ENCODE data around the gene IL12RB2. TPM values are rescaled to one million over a fixed set of nuclear protein-coding genes. Genes with fewer than 3 reads are reported as not detected.

The IL12RB2 gene
- total and polyA plus RNA-seq, 4 experiments from 2014 or later = 3.6 to 7.3 (median 4.8) TPM

DNA sequence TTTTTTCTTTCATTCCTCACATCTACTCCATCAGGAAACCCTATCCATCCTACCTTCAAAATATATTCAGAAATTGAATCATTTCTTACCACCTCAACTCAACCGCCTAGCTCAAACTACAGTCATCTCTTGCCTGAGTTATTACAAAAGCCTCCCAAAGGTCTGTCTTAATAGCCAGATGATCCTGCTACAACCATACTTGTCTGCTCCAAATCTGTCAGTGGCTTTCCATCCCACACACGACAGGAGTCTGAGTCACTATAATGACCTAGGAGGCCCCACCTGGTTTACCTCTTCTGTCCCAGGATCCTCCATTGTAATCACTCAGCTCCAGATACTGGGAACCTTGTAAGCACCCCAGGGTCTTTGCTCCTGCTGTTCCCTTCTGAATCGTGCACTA, 37.1 kb upstream of the IL12RB2 start:
- ChIA-PET CTCF (ENCODE audit: partially characterized antibody) (no interaction called here), POLR2A (ENCODE audit: partially characterized antibody) (no interaction called here)
- Histone ChIP-seq H3K9me3 (ENCODE audit: control insufficient read depth in 1 of 2, low read length in 2 of 2) (no peaks in the 10 kb centered on the region), H3K4me1 (ENCODE audit: insufficient read depth, low read length) (no peaks in the 10 kb centered on the region), H3K36me3 (ENCODE audit: insufficient read depth, low read length) (no peaks in the 10 kb centered on the region), H3K27me3 (ENCODE audit: insufficient read depth, low read length) (no peaks in the 10 kb centered on the region), H3K27ac (ENCODE audit: low read depth, low read length) (no peak overlapping the region), H3K4me3 (ENCODE audit: low read length in 2 of 2) (no peak overlapping the region)
- no peak for DNase-seq
- Mint-ChIP-seq H3K27ac (no peak overlapping the region), H3K4me3 (no peak overlapping the region), H3K27me3 (no peaks in the 10 kb centered on the region), H3K36me3 (no peaks in the 10 kb centered on the region), H3K4me1 (peaks cover 0 to 9% (median 3%) of the 10 kb centered on the region in 4 donors), H3K9me3 (peaks cover 0 to 8% (median 4%) of the 10 kb centered on the region in 8 donors)
- intact Hi-C loops (cut with micrococcal nuclease) = no loop called here

DNA sequence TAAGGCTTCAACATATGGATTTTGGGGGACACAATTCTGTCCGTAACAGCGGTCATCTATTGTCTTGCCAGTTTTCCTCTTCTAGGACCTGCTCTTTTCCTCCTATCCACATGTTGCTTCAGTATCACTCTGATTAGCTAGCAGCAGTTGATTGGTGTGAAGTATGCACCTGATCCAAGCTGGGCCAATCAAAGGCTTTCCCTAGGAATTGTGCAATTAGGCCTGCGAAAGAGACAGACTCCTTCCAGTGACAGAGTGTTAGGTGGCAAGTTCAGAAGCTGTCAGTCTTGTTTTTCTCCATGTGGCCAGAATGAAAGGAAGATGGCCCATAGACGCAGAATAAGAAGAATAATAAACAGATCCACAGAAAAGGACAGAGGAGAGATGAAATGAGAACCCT, 34.1 kb upstream of the IL12RB2 start:
- H3K27me3 ChIP-seq (ENCODE audit: insufficient read depth, low read length) = no peaks in the 10 kb centered on the region
- no peaks in the 10 kb centered on the region for H3K4me1 ChIP-seq (ENCODE audit: insufficient read depth, low read length)
- Mint-ChIP-seq H3K9me3 (peaks cover 0 to 9% (median 4%) of the 10 kb centered on the region in 8 donors), H3K36me3 (no peaks in the 10 kb centered on the region), H3K27ac (no peak overlapping the region), H3K4me1 (peaks cover 0 to 7% (median 3%) of the 10 kb centered on the region in 4 donors), H3K4me3 (no peak overlapping the region), H3K27me3 (no peaks in the 10 kb centered on the region)
- ChIA-PET CTCF (ENCODE audit: partially characterized antibody) (interaction anchor here (1.5 to 1.6 kb wide), 2 partner anchors 12 to 227 kb away, joined by 3 to 4 read pairs; no protein-coding TSS in a partner anchor), POLR2A (ENCODE audit: partially characterized antibody) (no interaction called here)
- H3K9me3 ChIP-seq (ENCODE audit: control insufficient read depth in 1 of 2, low read length in 2 of 2) = no peaks in the 10 kb centered on the region
- no peak overlapping the region for H3K4me3 ChIP-seq (ENCODE audit: low read length in 2 of 2)
- no peak overlapping the region for H3K27ac ChIP-seq (ENCODE audit: low read depth, low read length)
- H3K36me3 ChIP-seq (ENCODE audit: insufficient read depth, low read length) = no peaks in the 10 kb centered on the region
- intact Hi-C loops (cut with micrococcal nuclease) = no loop called here
- no peak for DNase-seq

DNA sequence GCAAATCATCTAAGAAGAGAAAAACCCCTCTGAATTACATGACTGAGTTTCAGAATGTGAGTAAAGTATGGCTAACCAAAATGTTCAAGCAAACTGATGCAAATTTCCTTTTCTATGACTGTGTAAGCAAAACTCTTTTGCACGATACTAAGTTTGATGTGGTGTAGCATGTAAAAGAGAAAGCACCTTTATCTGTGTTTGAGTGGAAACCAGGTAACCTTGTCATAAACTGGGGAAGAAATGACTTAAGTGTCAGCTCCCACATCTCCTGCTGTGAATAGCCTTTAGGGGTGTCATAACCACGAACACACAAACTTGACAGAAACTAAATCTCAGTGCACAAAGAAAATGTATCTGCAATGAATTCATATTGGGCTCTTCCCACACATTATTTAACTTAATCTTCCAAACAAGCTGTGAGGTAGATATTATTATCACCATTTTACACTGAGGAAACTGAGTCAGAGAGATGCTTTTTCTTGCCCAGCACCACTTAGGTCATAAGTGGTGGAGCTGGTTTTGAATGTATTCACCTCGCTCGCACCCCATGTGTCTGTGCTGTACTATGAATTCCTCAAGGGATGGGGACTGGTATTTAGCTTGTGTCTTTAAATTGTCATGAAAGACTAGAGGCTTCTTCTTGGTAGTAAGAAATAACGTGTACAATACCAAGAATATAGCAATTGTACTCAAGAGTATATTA, 32.9 kb upstream of the IL12RB2 start:
- ChIA-PET POLR2A (ENCODE audit: partially characterized antibody) (no interaction called here), CTCF (ENCODE audit: partially characterized antibody) (interaction anchor here (0.8 to 1.6 kb wide), 3 partner anchors 10 to 225 kb away, joined by 3 to 4 read pairs (median 3); no protein-coding TSS in a partner anchor)
- peaks cover 0 to 9% (median 4%) of the 10 kb centered on the region in 8 donors for H3K9me3 Mint-ChIP-seq
- no peaks in the 10 kb centered on the region for H3K36me3 Mint-ChIP-seq
- H3K4me1 ChIP-seq (ENCODE audit: insufficient read depth, low read length) = no peaks in the 10 kb centered on the region
- no peaks in the 10 kb centered on the region for H3K27me3 Mint-ChIP-seq
- no peaks in the 10 kb centered on the region for H3K9me3 ChIP-seq (ENCODE audit: control insufficient read depth in 1 of 2, low read length in 2 of 2)
- intact Hi-C loops (cut with micrococcal nuclease) = no loop called here
- H3K27ac Mint-ChIP-seq = peak overlapping the region in 2 of 7 donors; percentile 27 to 49
- H3K4me3 ChIP-seq (ENCODE audit: low read length in 2 of 2) = no peak overlapping the region
- H3K4me1 Mint-ChIP-seq = peaks cover 0 to 7% (median 3%) of the 10 kb centered on the region in 4 donors
- no peaks in the 10 kb centered on the region for H3K27me3 ChIP-seq (ENCODE audit: insufficient read depth, low read length)
- no peak overlapping the region for H3K4me3 Mint-ChIP-seq
- no peaks in the 10 kb centered on the region for H3K36me3 ChIP-seq (ENCODE audit: insufficient read depth, low read length)
- DNase-seq = peak in 2 of 5 donors; percentile 8 to 29
- H3K27ac ChIP-seq (ENCODE audit: low read depth, low read length) = no peak overlapping the region

DNA sequence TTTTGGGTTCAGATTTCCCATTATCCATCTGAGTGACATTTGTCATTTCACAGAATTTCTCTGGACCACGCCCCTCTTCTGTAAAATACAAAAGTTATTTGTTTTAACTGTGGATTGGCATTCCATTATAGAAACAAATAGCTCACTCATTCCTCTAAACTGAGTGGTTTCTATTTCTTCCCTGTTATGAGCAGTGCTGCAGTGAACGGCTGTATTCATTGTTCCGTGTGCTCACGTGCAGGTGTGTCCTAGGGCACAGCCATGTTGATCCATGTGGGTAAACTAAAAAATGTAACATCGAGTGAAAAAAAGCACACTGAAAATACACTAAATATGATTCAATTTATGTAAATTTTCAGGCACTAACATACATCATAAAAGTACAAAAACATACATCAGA, 27.0 kb upstream of the IL12RB2 start:
- POLR2A ChIA-PET (ENCODE audit: partially characterized antibody) = no interaction called here
- H3K27ac Mint-ChIP-seq = no peak overlapping the region
- Histone ChIP-seq H3K4me3 (ENCODE audit: low read length in 2 of 2) (no peak overlapping the region), H3K4me1 (ENCODE audit: insufficient read depth, low read length) (no peaks in the 10 kb centered on the region), H3K9me3 (ENCODE audit: control insufficient read depth in 1 of 2, low read length in 2 of 2) (no peaks in the 10 kb centered on the region), H3K27me3 (ENCODE audit: insufficient read depth, low read length) (no peaks in the 10 kb centered on the region), H3K36me3 (ENCODE audit: insufficient read depth, low read length) (no peaks in the 10 kb centered on the region), H3K27ac (ENCODE audit: low read depth, low read length) (no peak overlapping the region)
- no peaks in the 10 kb centered on the region for H3K4me1 Mint-ChIP-seq
- H3K9me3 Mint-ChIP-seq = peaks cover 0 to under 1% (median 0%) of the 10 kb centered on the region in 8 donors
- intact Hi-C loops (cut with micrococcal nuclease) = no loop called here
- no peaks in the 10 kb centered on the region for H3K27me3 Mint-ChIP-seq
- no peak overlapping the region for H3K4me3 Mint-ChIP-seq
- no peaks in the 10 kb centered on the region for H3K36me3 Mint-ChIP-seq
- no peak for DNase-seq
- CTCF ChIA-PET (ENCODE audit: partially characterized antibody) = interaction anchor here (1.1 kb wide), 1 partner anchor 220 kb away, joined by 4 read pairs; no protein-coding TSS in a partner anchor

GRCh38 chr1:67281244-67281643, 26.4 kb upstream of the IL12RB2 start:
- H3K36me3 ChIP-seq (ENCODE audit: insufficient read depth, low read length) = no peaks in the 10 kb centered on the region
- no peaks in the 10 kb centered on the region for H3K4me1 ChIP-seq (ENCODE audit: insufficient read depth, low read length)
- CTCF ChIA-PET (ENCODE audit: partially characterized antibody) = interaction anchor here (1.1 kb wide), 1 partner anchor 220 kb away, joined by 4 read pairs; no protein-coding TSS in a partner anchor
- no peak overlapping the region for H3K4me3 ChIP-seq (ENCODE audit: low read length in 2 of 2)
- POLR2A ChIA-PET (ENCODE audit: partially characterized antibody) = no interaction called here
- H3K9me3 Mint-ChIP-seq = no peaks in the 10 kb centered on the region
- no peaks in the 10 kb centered on the region for H3K9me3 ChIP-seq (ENCODE audit: control insufficient read depth in 1 of 2, low read length in 2 of 2)
- H3K27me3 ChIP-seq (ENCODE audit: insufficient read depth, low read length) = no peaks in the 10 kb centered on the region
- H3K4me1 Mint-ChIP-seq = peaks cover 0 to 4% (median 0%) of the 10 kb centered on the region in 4 donors
- no peak overlapping the region for H3K27ac ChIP-seq (ENCODE audit: low read depth, low read length)
- H3K4me3 Mint-ChIP-seq = no peak overlapping the region
- no peaks in the 10 kb centered on the region for H3K36me3 Mint-ChIP-seq
- intact Hi-C loops (cut with micrococcal nuclease) = no loop called here
- H3K27me3 Mint-ChIP-seq = no peaks in the 10 kb centered on the region
- DNase-seq = no peak
- H3K27ac Mint-ChIP-seq = no peak overlapping the region

DNA sequence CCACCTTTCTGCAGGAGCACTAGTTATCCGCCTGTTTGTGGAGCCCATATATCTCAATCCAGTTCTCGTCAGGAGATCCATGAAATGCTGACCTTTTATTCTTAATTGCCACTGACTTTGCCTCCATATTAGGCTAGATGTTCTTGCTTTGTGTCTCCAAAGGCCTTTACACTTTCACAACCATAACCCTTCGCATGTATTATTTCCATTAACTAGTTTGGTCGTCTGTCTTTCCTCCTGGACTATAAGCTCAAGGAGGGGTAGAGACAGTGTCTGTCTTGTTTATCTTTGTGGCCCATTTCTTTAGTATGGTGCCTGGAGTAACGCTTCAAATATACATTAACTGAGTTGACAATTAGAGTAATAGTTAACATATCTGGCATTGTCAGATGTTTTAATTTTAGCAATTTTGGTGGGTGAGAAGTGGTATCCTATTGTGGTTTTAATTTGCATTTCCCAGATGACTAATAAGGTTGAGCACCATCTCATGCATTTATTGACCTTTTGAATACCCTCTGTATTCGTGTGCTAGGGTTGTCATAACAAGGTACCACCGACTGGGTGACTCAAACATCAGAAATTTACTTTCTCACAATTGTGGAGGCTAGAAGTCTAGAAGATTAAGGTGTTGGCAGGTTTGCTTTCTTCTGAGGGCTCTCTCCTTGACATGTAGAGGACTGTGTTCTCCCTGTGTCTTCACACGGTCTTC, 21.7 kb upstream of the IL12RB2 start:
- Histone ChIP-seq H3K9me3 (ENCODE audit: control insufficient read depth in 1 of 2, low read length in 2 of 2) (no peaks in the 10 kb centered on the region), H3K27ac (ENCODE audit: low read depth, low read length) (no peak overlapping the region), H3K36me3 (ENCODE audit: insufficient read depth, low read length) (no peaks in the 10 kb centered on the region), H3K27me3 (ENCODE audit: insufficient read depth, low read length) (no peaks in the 10 kb centered on the region), H3K4me3 (ENCODE audit: low read length in 2 of 2) (no peak overlapping the region), H3K4me1 (ENCODE audit: insufficient read depth, low read length) (no peaks in the 10 kb centered on the region)
- no peaks in the 10 kb centered on the region for H3K27me3 Mint-ChIP-seq
- no peak overlapping the region for H3K27ac Mint-ChIP-seq
- DNase-seq = no peak
- CTCF ChIA-PET (ENCODE audit: partially characterized antibody) = no interaction called here
- intact Hi-C loops (cut with micrococcal nuclease) = no loop called here
- POLR2A ChIA-PET (ENCODE audit: partially characterized antibody) = no interaction called here
- no peaks in the 10 kb centered on the region for H3K36me3 Mint-ChIP-seq
- H3K4me3 Mint-ChIP-seq = no peak overlapping the region
- peaks cover 0 to 6% (median 0%) of the 10 kb centered on the region in 4 donors for H3K4me1 Mint-ChIP-seq
- no peaks in the 10 kb centered on the region for H3K9me3 Mint-ChIP-seq

DNA sequence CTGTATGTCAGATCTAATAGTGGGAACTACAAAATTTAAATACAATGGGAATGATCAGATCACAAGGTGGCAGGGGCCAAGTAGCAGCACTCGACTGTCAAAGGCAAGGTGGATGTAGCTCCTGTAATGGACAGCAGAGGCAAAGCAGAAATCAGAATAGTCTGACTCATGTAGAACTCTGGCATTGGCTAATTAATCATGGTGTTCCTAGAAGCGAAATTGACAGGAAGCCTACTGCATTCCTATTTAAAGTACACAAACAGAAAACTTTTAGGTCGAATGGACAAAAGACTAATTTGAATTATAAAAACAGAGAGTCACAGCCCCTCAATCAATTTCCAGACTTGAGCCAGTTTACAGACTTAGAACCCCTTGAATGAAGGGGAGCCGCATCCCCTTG, 17.4 kb upstream of the IL12RB2 start:
- Histone ChIP-seq H3K9me3 (ENCODE audit: control insufficient read depth in 1 of 2, low read length in 2 of 2) (no peaks in the 10 kb centered on the region), H3K36me3 (ENCODE audit: insufficient read depth, low read length) (no peaks in the 10 kb centered on the region), H3K4me3 (ENCODE audit: low read length in 2 of 2) (no peak overlapping the region), H3K27ac (ENCODE audit: low read depth, low read length) (no peak overlapping the region), H3K27me3 (ENCODE audit: insufficient read depth, low read length) (no peaks in the 10 kb centered on the region), H3K4me1 (ENCODE audit: insufficient read depth, low read length) (no peaks in the 10 kb centered on the region)
- peaks cover 0 to 1% of the 10 kb centered on the region in 2 donors for H3K27me3 Mint-ChIP-seq
- H3K27ac Mint-ChIP-seq = no peak overlapping the region
- POLR2A ChIA-PET (ENCODE audit: partially characterized antibody) = no interaction called here
- intact Hi-C loops (cut with micrococcal nuclease) = no loop called here
- no peaks in the 10 kb centered on the region for H3K36me3 Mint-ChIP-seq
- CTCF ChIA-PET (ENCODE audit: partially characterized antibody) = no interaction called here
- H3K4me1 Mint-ChIP-seq = peaks cover 4 to 15% (median 6%) of the 10 kb centered on the region in 4 donors
- H3K4me3 Mint-ChIP-seq = no peak overlapping the region
- DNase-seq = no peak
- H3K9me3 Mint-ChIP-seq = peaks cover 0 to 3% (median 0%) of the 10 kb centered on the region in 8 donors
